Kidney (tissue), 14 donors: ENCODE data around the gene PLCH1. TPM values are rescaled to one million over a fixed set of nuclear protein-coding genes. Genes with fewer than 3 reads are reported as not detected.

Experiments used
- DNase-seq, 5 donors: peaks; one replicate each; pipeline ENCODE4 v3.0.0-alpha.2; 2013 to 2020
- FAIRE-seq: peaks from 2 replicates; lab custom pipeline; 2012; peaks lifted over from hg19 to GRCh38; lab: Jason Lieb, UNC
- H3K27ac ChIP-seq, 2 donors: one replicate each; pipeline ENCODE4 v1.7.0; 2013; ENCODE audit warnings: low read depth in 2 of 2, low read length in 2 of 2, inconsistent platforms in 1 of 2
- H3K27me3 ChIP-seq: one replicate; pipeline ENCODE4 v1.7.1; 2013; ENCODE audit warnings: low read length, inconsistent platforms; ENCODE audit not compliant: control insufficient read depth, insufficient read depth
- H3K36me3 ChIP-seq, 3 donors: one replicate each; pipeline versions ENCODE4 v1.7.0 to v1.7.1; 2013; ENCODE audit warnings: low read length in 3 of 3, control low read depth in 1 of 3, inconsistent platforms in 1 of 3; ENCODE audit not compliant: insufficient read depth in 3 of 3, control insufficient read depth in 2 of 3
- H3K4me1 ChIP-seq, 3 donors: one replicate each; pipeline versions ENCODE4 v1.7.0 to v1.7.1; 2013; ENCODE audit warnings: low read length in 3 of 3, inconsistent platforms in 1 of 3, low read depth in 1 of 3; ENCODE audit not compliant: control insufficient read depth in 2 of 3, insufficient read depth in 2 of 3
- H3K4me3 ChIP-seq, 3 donors: one replicate each; pipeline versions ENCODE4 v1.7.0 to v1.8.1; 2013; ENCODE audit warnings: low read length in 3 of 3, control low read depth in 1 of 3, inconsistent platforms in 1 of 3
- H3K9ac ChIP-seq, 3 donors: one replicate each; pipeline versions ENCODE4 v1.7.0 to v1.7.1; 2013; ENCODE audit warnings: low read length in 3 of 3, control low read depth in 1 of 3, inconsistent platforms in 1 of 3
- H3K9me3 ChIP-seq, 3 donors: one replicate each; pipeline versions ENCODE4 v1.7.0 to v1.7.1; 2013; ENCODE audit warnings: low read length in 3 of 3, control low read depth in 1 of 3, inconsistent platforms in 1 of 3; ENCODE audit not compliant: control insufficient read depth in 2 of 3, insufficient read depth in 1 of 3
- intact Hi-C: fragments of 100-400 bp; cut with DNase I; formaldehyde crosslinking; loops from one replicate; pipeline ENCODE4 v1.11.1; 2022
- polyA plus RNA-seq: library from polyadenylated mRNA; stranded (reverse); fragments of 350-450 nt; fragmentation: Illumina TruSeq; extraction: RNeasy Lipid Tissue Mini Kit (QIAGEN cat#74804); gene quantifications from one replicate; pipeline ENCODE4 v1.2.3, GENCODE V29; 2014; ENCODE audit warnings: low read depth, low replicate concordance; ENCODE audit not compliant: insufficient read depth
- total RNA-seq: library from RNA; stranded (reverse); fragmentation: NEBNext Ultra II Directional; extraction: Animal tissue kit (Norgen Biotek cat#: 25700); gene quantifications from one replicate; pipeline ENCODE4 v1.2.1, GENCODE V29; 2021
- TF ChIP-seq, protein P1 (sequence below): IDR thresholded peaks from 3 replicates; pipeline ENCODE4 v1.5.1; 2012; ENCODE audit warnings: mild to moderate bottlenecking, moderate library complexity, borderline replicate concordance; ENCODE audit not compliant: insufficient read depth; ENCODE audit errors: extremely low read depth
- donor health status: control.
- donor health status: control.
- donor health status: control.
- donor health status: control.
- donor health status: control.
- donor health status: DM: yes; HTN: yes; CAD: no.
- donor health status: Normal renal cell carcinoma (clear cell type).

PLCH1 gene
- total and polyA plus RNA-seq, 2 donors from 2014 or later: 1.6 to 9.6 TPM

DNA sequence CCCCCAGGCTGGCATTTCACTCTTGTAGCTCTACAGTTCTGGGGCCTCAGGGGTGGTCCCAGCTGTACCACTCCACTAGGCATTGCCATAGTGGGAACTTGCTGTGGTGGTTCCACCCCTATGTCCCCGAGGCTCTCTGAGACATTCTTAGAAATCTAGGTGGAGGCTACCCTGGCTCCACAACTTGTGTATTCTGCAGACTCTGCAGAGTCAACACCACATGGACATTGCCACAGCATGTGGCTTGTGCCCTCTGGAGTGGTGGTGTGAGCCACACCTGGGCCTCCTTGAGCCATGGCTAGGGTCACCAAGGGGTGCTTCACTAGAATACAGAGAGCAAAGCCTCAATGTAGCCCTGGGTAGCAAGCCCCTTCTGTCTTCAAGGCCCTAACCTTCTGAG is 397.0 kb downstream of the PLCH1 start:
- H3K9me3 ChIP-seq: no peaks in the 10 kb centered on the region
- no peak for FAIRE-seq
- TF ChIP-seq, protein P1, sequence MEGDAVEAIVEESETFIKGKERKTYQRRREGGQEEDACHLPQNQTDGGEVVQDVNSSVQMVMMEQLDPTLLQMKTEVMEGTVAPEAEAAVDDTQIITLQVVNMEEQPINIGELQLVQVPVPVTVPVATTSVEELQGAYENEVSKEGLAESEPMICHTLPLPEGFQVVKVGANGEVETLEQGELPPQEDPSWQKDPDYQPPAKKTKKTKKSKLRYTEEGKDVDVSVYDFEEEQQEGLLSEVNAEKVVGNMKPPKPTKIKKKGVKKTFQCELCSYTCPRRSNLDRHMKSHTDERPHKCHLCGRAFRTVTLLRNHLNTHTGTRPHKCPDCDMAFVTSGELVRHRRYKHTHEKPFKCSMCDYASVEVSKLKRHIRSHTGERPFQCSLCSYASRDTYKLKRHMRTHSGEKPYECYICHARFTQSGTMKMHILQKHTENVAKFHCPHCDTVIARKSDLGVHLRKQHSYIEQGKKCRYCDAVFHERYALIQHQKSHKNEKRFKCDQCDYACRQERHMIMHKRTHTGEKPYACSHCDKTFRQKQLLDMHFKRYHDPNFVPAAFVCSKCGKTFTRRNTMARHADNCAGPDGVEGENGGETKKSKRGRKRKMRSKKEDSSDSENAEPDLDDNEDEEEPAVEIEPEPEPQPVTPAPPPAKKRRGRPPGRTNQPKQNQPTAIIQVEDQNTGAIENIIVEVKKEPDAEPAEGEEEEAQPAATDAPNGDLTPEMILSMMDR: no peak

DNA sequence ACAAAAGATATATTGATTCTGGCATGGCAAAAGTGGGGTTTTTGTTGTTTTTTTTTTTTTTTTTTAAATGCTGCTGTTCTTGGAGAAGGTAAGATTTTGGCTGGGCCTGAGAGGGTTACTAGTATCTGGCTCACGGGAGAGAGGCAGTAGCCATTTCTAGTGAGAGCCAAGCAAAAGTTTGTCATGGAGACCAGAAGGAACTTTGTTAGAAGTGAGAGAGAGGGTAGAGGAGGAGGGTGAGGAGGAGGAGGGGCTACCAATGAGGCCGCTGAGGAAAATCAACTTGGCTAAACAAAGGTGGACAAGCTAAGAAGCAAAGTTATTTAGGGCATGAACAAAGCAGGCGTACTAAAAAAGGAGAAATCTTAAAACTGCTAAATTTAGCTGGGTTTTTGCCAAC is 402.5 kb downstream of the PLCH1 start:
- H3K9me3 ChIP-seq: no peaks in the 10 kb centered on the region
- peak in 1 of 5 donors; percentile 10 for DNase-seq
- TF ChIP-seq, protein P1: no peak

More for the DNA sequence above, 397.0 kb downstream of the PLCH1 start:
- no peaks in the 10 kb centered on the region for H3K36me3 ChIP-seq
- no peaks in the 10 kb centered on the region for H3K4me1 ChIP-seq
- no peak overlapping the region for H3K4me3 ChIP-seq
- no peak overlapping the region for H3K9ac ChIP-seq
- no peak overlapping the region for H3K27ac ChIP-seq
- DNase-seq: no peak
- no peaks in the 10 kb centered on the region for H3K27me3 ChIP-seq
- intact Hi-C loops: no loop called here

DNA sequence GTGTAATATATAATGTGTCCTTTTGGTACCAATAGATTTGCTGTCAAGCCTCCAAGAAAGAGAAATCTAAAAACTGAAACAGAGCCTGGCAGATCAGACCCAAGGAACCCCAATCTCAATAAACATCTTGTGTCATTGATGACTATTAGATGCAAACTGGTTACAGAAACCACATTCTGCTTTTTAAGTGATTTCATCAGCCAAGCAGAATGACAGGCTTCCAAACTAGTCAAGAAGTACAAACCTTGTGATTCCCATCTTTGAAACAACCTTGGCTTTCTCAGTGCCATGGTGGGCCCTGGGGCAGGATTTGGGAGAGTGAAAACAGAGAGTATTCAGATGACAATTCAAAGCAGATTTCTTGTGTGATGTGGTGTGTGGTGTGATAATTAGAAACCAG is 405.8 kb downstream of the PLCH1 start:
- H3K27ac ChIP-seq: no peak overlapping the region
- no peaks in the 10 kb centered on the region for H3K9me3 ChIP-seq
- TF ChIP-seq, protein P1: no peak
- H3K36me3 ChIP-seq: no peaks in the 10 kb centered on the region
- H3K9ac ChIP-seq: no peak overlapping the region
- no peaks in the 10 kb centered on the region for H3K27me3 ChIP-seq
- no peak overlapping the region for H3K4me3 ChIP-seq
- intact Hi-C loops: no loop called here
- FAIRE-seq (no peak), DNase-seq (no peak)
- H3K4me1 ChIP-seq: no peaks in the 10 kb centered on the region

More for the DNA sequence above, 402.5 kb downstream of the PLCH1 start:
- no peak for FAIRE-seq
- no peaks in the 10 kb centered on the region for H3K36me3 ChIP-seq
- no peaks in the 10 kb centered on the region for H3K4me1 ChIP-seq
- no peaks in the 10 kb centered on the region for H3K27me3 ChIP-seq
- H3K4me3 ChIP-seq: no peak overlapping the region
- intact Hi-C loops: no loop called here
- no peak overlapping the region for H3K27ac ChIP-seq
- H3K9ac ChIP-seq: no peak overlapping the region

DNA sequence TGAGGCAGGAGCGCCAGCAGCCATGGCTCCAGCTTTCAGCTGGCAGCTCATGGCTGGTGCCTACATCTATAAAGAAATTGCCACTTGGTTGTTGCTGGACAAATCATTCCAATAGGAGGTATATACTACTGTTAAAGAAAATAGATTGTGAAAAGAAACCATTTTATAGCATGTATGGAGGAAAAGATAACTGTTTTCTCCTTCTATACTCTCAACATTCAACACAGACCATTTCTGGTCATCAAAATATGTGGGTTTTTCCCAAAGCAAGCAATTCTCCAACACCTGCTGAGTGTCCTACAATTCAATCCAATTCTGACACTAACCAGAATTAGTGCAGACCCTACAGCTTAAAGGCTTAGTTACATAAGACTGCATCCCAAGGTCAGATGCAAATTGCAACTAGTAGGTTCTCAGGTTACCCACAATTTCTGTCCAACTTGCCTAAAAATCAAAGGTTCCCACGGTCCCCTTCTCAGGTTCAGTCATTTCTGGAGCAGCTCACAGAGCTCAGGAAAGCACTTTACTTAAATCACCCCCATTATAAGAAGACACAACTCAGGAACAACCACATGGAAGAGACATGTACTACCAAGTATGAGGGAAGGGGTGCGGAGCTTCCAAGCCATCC is 409.0 kb downstream of the PLCH1 start:
- no peak for FAIRE-seq
- intact Hi-C loops: no loop called here

More for the DNA sequence above, 409.0 kb downstream of the PLCH1 start:
- H3K36me3 ChIP-seq: no peaks in the 10 kb centered on the region
- no peak overlapping the region for H3K4me3 ChIP-seq
- H3K27ac ChIP-seq: no peak overlapping the region
- DNase-seq: no peak
- H3K4me1 ChIP-seq: no peaks in the 10 kb centered on the region
- no peaks in the 10 kb centered on the region for H3K9me3 ChIP-seq
- TF ChIP-seq, protein P1: no peak
- H3K9ac ChIP-seq: no peak overlapping the region
- H3K27me3 ChIP-seq: no peaks in the 10 kb centered on the region
